NCI-H146 (cell line): Measurements from ENCODE around the gene PERM1.

Experiments used
- DNase-seq: peaks from one replicate; lab custom pipeline; 2025; lab: John Stamatoyannopoulos, UW

Gene PERM1

DNA sequence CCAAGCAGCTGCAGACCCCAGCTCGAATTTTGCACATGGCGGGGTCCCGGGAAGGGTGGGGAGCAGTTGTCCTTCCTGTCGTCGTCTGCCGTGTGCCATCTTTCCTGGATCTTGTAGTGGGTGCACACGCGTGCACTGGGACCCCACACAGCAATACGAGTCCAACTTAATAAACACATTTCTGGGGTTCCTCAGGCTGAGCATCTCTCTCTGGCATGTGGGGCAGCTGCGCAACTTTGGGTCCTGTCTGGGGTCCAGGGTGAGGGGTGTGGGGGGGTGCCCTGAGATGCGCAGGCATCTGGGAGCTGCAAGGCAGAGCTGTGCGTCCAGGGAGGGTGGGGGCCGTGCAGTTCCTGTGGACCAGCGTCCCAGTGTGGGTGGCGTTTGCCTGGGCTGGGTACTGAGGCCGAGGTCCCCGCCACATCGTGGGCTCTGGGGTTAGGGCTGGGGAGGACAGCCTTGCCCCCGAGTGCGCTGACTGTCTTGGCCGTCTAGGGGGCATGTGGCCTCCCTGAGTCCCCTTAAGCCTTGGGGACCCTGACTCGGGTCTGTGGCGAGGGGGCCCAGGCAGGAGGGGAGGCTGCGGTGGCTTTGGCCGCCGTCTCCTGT, 16.3 kb downstream of the PERM1 start:
- DNase-seq: no peak

GRCh38 chr1:964691-965525, 17.0 kb downstream of the PERM1 start:
- DNase-seq: no peak

DNA sequence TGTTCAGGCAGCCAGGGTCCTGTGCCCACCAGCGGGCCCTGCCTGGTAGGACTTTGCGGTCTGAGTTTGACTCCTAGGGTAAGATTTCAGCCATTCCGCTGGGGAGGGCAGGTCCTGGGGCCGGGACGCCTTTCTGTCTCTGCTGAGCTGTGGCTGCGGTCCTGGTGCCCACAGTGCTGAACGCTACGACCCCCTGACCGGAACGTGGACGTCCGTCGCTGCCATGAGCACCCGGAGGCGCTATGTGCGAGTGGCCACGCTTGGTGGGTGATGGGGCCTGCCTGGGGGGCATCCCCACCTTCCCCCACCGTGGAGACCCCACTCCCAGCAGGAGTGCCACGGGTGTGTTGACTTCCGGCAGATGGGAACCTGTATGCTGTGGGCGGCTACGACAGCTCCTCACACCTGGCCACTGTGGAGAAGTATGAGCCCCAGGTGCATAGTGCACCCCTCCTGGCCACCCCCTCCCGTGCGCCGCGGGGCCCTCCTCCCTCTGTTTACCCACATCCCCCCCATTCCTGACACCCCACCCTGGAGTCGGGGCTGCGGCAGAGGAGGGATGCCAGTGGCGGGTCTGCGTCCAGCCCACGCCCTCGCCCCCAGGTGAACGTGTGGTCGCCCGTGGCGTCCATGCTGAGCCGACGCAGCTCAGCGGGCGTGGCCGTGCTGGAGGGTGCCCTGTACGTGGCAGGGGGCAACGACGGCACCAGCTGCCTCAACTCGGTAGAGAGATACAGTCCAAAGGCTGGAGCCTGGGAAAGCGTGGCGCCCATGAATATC, 18.0 kb downstream of the PERM1 start:
- no peak for DNase-seq

DNA sequence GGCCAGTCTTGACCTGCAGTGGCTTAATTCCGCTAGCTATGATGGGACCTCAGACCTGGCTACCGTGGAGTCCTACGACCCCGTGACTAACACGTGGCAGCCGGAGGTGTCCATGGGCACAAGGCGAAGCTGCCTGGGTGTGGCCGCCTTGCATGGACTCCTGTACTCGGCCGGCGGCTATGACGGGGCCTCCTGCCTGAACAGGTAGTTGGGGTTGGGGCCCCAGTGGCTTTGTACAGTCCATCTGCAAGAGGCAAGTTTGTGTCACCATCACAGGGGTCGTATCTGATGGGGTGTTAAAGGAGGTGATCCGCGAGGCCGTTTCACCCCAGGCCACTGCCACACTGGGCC, 18.6 kb downstream of the PERM1 start:
- no peak for DNase-seq

GRCh38 chr1:962381-963300, 19.3 kb downstream of the PERM1 start:
- DNase-seq: no peak

DNA sequence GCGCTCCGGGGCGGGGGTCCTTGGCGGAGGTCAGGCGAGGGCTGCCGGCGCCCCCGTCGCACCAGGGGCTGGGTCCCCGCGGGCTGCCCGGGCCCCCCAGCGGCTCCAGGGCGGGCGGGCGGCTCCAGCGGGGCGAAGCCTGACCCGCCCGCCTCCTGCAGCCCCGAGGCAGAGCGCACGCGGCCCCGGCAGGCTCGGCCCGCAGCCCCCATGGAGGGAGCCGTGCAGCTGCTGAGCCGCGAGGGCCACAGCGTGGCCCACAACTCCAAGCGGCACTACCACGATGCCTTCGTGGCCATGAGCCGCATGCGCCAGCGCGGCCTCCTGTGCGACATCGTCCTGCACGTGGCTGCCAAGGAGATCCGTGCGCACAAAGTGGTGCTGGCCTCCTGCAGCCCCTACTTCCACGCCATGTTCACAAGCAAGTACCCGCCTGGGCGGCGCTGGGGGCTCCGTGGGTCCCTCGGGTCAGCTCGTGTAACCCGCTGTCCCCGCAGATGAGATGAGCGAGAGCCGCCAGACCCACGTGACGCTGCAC, 20.7 kb downstream of the PERM1 start:
- DNase-seq: no peak

GRCh38 chr1:960363-961131, 21.3 kb downstream of the PERM1 start, which contains the start of gene KLHL17:
Gene KLHL17 (plus strand): TSS chr1:960584. CDS start chr1:960694, 110 bp downstream.
- peak; percentile 47 for DNase-seq

DNA sequence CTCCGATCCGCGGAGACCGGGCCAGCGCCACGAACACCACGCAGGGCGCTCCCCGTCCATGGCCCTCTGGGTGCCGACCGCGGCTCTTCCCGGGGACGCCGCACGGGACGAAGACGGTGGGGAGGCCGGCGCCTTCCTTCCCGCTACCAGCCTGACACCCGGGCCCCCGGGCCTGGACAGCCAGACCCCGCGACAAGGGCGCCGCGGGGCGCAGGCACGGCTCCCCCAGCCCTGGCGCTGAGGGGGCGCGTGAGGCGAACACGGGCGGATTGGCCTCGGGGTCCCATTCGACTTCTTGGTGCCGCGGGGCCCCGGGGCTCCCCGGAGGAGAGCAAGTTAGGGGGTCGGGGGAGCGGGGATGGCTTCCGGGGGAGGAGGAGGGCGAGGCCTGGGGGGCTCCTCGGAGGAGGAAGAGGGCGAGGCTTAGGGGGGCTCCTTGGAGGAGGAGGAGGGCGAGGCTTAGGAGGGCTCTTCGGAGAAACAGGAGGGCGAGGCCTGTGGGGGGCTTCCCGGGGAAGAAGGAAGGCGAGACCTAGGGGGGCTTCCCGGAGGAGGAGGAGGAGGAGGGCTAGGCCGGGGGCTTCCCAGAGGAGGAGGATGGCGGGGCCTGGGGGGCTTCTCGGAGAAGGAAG, 22.0 kb downstream of the PERM1 start:
- DNase-seq: no peak

GRCh38 chr1:958823-959730, 22.8 kb downstream of the PERM1 start, which contains the start of gene NOC2L:
Gene NOC2L (minus strand): TSS chr1:959256. CDS start chr1:959240, 16 bp downstream.
- DNase-seq: peak; percentile 73

DNA sequence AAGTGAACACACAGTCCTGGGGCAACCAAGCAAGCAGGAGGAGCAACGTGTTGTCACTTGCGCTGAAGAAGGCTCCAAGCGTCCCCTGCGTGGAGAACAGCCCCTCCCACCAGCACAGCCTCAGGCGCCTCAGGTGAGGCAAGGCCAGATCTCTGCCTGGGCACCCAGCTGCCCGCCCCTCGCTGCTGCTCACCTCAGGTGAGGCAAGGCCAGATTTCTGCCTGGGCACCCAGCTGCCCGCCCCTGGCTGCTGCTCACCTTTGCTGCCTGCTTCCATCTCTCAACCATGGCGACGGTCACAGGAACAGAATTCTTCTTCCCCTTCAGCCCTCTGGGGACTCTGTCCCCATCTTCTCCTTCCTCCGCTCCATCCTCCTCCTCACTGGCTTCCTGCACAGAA, 25.3 kb downstream of the PERM1 start:
- DNase-seq: no peak

DNA sequence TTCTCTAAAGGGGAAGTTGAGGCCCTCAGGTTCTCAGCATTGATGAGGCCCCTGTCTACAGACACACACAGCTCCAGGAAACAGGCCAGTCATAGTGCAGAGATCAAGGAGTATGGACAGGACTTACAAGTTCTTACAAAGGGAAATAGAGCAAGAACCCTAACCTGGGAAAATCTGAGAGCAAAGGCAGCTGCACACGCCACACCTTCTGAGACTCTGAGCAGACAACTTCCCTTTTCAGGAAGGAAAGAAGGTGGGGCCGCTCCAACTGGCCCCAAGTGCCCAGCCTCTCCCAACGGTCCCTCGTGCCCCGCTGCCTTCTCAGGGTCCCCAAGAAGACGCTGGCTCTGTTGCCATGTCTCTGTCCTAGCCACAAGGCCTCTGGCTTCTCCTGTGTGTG, 26.4 kb downstream of the PERM1 start:
- DNase-seq: no peak

DNA sequence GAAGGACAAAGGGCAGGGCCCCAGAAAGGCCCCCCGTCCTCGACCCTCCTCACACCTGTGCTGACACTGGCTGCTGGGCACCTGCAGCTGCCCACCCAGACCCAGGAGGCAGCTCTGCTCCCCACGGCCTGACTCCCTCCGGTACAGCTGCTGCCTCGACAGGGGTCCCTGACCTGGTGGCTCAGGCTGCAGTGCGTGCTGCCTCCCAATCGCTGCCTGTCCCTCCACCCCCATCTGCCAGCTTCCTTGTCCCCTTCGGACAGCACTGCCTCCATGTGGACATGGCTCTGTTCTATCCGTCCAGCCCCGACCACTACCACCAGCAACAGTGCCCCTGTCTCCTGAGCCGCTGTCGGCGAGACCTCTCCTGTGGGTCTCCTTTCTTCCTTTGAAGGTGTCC, 27.0 kb downstream of the PERM1 start:
- DNase-seq: no peak

DNA sequence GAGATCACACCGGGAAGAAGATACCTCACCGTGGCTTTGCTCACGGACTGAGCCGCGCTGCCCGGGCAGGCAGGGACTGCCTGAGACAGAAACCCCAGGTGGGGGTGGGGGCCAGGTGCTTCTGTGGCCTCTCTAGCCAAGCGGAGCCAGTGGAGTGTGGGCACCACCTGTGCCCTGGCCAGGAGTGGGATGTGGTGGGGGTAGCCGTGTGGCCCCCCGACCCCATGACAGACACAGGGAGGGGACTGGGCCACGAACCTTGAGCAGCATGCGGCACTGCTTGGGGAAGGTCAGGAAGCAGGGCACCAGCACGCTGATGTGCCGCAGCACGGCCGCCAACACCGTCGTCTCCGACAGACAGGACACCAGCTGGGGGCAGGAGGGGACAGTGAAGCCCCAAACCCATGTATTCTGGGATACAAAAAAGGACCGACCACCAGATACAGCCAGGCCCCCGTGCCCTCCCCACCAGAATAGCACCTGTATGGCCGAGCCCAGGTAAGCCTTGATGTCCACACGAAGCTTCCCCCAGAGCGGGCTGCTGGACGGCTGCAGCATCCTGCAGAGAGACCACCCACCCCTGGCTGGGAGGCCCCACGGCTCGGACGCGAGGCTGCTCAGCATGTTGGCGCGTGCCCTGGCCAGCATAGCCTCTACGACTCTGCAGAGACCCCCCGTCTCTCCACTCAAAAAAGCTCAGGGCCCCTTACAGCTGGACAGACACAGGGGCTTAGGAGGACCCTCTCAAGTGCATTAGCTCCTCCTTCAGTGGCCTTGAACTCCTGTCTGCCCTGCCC, 28.2 kb downstream of the PERM1 start:
- DNase-seq: no peak

GRCh38 chr1:952603-953002, 29.3 kb downstream of the PERM1 start:
- no peak for DNase-seq

DNA sequence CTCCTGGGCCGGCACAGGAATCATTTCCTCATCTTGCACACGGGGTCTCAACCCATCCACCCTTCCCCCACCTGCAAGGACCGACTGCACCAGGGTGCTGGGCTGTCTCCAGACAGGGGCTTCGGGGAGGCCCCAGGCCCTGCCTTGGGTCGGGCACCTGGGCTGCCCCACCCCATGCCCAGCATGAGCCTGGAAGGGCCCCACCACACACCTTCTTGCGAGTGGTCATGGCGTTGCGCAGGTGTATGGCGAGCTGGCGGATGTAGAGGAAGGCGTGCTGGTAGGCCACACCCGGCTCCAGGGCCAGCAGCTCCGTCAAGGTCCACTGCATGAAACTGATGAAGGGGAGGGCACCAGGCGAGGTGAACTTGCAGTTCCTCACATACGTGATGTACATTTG, 29.7 kb downstream of the PERM1 start:
- no peak for DNase-seq

- no peak for DNase-seq
Observed at GRCh38 chr1:951364-951763, 30.5 kb downstream of the PERM1 start.

DNA sequence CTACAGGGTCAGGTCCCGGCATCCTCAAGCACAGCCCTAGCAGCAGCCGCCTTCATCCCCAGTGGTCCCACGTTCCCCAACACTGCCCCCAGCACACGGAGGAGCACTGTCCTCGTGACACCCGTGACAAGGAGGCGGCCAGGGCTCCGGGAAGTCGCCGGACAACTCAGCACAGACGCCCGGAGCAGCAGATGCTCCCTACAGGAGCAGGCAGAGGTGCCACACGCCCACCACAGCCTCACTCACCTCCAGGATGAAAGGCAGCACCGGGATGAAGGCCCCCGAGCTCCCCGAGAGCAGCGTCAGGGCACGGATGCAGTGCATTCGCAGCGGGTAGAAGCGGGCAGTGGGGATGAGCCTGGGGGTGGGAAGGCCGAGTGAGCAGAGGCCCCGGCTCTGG, 31.0 kb downstream of the PERM1 start:
- DNase-seq: no peak

DNA sequence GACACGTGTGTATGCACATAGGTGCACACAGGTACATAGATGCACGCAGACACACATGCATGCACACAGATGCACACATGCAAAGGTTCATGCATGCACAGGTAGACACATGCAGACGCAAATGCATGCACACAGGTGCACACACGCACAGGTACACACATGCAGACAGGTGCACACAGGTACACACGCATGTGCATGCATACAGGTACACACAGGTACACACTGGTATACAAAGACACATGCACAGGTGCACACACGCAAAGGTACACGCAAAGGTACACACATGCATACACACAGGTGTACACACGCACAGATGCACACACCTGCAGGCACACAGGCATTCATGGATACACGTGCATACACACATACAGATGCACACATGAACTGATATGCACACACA, 31.6 kb downstream of the PERM1 start:
- DNase-seq: no peak
